ENCODE results near the gene SPINK4. TPM values are rescaled to one million over a fixed set of nuclear protein-coding genes. Genes with fewer than 3 reads are reported as not detected.

Gene SPINK4
- total and polyA plus RNA-seq, 5 experiments from 2014 or later, result not detected

DNA sequence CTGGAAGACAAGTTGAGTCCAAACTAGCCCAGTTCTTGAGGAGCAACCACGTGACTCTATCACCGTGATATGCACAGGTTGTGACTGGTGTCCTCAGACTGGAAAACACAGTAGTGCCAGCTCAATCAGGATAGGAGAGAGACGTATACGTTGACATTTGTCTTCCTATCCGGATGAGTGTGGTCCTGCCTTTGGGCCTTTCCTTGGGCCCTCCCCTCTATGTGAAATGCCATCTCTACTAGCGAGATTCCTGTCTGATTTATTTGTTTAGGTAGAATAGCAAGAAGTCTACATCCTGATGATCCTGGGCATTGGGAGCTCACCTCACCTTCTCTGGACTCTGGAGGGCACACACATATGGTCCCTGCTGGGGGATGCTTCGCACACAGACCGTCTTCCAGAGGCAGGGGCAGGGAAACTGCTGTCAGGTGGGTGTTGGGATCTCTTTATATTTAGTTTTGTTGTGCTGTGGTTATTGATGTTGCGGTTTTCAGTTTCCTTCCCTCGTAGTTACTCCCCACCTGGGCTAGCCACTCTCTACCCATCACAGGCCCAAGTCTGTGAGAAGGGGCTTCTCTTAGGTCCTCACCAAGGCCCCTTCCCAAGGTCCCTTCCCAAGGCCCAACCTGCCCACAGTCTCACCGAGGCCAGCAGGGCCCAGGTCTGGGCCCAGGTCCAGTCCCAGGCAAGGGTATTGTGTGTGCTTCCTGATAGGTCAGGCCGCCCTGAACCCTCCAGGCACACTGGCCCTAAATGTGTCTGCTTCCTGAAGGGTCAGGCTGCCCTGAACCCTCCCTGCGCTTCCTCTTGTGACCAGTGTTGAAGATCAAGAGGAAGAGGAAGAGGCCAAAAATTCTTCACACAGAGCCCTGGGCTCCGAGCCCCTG, 19.0 kb upstream of the SPINK4 start:
- POLR2A ChIA-PET, result interaction anchor here (0.6 kb wide), 1 partner anchor 76 kb away, joined by 3 read pairs; no protein-coding TSS in a partner anchor
- Mint-ChIP-seq H3K27me3 (peaks cover 0 to 2% (median 0%) of the 10 kb centered on the region in 5 donors), H3K36me3 (no peaks in the 10 kb centered on the region), H3K27ac (peak overlapping the region in 2 of 10 donors; percentile 59 to 62), H3K4me1 (peaks cover 10 to 28% (median 17%) of the 10 kb centered on the region in 4 donors), H3K4me3 (peak overlapping the region in 1 of 10 donors; percentile 14), H3K9me3 (no peaks in the 10 kb centered on the region)
- ATAC-seq (no peak), DNase-seq (no peak)

DNA sequence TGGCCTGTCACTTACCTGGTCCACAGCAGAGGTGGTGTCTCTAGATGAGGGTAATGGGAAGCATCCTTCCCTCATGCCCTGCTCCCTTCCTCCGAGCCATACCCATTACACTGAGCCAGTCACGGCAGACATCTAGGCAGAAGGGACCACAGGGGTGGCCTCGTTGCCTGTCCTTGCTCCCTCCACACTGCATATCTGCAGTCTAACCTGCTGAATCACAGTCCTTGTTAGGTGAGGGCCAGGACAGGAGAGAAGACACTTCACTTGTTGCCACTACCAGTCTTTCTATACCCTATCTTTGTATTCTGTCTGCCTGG, 18.4 kb upstream of the SPINK4 start:
- Mint-ChIP-seq H3K9me3 (no peaks in the 10 kb centered on the region), H3K27ac (peak overlapping the region in 2 of 10 donors; percentile 10 to 29), H3K36me3 (no peaks in the 10 kb centered on the region), H3K4me3 (no peak overlapping the region), H3K27me3 (peaks cover 0 to 2% (median 0%) of the 10 kb centered on the region in 5 donors), H3K4me1 (peaks cover 11 to 34% (median 19%) of the 10 kb centered on the region in 4 donors)
- ATAC-seq (no peak), DNase-seq (no peak)
- POLR2A ChIA-PET, result no interaction called here

DNA sequence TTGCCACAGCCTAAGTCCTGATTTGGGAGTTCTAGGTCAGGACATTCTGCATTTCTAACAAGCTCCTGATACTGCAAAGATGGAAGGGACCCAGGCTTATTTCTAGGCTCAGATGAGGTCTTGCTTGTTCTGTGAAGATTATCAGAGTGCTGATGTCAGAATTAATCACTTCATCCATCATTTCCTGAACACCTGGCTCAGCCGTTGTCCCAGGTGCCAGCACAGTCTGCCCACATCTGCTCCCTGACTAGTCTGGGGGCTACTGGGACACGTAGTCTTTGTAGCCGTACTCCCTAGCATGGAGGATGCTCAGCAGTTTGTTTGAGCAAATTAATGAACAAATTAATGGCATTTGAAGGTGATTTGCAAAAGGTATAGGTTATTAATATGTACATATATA, 17.9 kb upstream of the SPINK4 start:
- ATAC-seq, result no peak
- Mint-ChIP-seq H3K27me3 (peaks cover 0 to 2% (median 0%) of the 10 kb centered on the region in 5 donors), H3K4me3 (no peak overlapping the region), H3K27ac (peak overlapping the region in 2 of 10 donors; percentile 28 to 40), H3K36me3 (no peaks in the 10 kb centered on the region), H3K4me1 (peaks cover 11 to 39% (median 19%) of the 10 kb centered on the region in 4 donors), H3K9me3 (no peaks in the 10 kb centered on the region)
- no peak for DNase-seq
- POLR2A ChIA-PET, result no interaction called here

DNA sequence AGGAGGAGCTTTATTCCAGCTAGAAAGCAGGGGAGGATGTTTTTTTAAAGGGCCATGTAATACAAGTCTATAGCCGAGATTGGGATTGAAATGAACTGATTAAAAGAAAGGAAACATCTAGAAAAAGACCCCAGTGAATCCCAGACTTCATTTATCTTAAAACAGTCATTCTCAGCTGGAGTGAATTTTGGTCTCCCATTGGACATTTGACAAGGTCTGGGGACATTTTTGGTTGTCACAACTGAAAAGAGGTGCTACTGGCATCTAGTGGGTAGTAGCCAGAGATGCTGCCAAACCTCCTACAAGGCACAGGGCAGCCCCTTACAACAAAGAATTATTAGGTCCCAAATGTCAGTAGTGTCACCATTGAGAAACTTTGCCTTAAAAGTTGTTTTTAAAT, 16.3 kb upstream of the SPINK4 start:
- Mint-ChIP-seq H3K4me1 (peaks cover 11 to 39% (median 19%) of the 10 kb centered on the region in 4 donors), H3K27ac (peak overlapping the region in 1 of 10 donors; percentile 53), H3K36me3 (no peaks in the 10 kb centered on the region), H3K27me3 (peaks cover 0 to 2% (median 0%) of the 10 kb centered on the region in 5 donors), H3K4me3 (no peak overlapping the region), H3K9me3 (no peaks in the 10 kb centered on the region)
- POLR2A ChIA-PET, result no interaction called here
- no peak for DNase-seq
- ATAC-seq, result no peak

DNA sequence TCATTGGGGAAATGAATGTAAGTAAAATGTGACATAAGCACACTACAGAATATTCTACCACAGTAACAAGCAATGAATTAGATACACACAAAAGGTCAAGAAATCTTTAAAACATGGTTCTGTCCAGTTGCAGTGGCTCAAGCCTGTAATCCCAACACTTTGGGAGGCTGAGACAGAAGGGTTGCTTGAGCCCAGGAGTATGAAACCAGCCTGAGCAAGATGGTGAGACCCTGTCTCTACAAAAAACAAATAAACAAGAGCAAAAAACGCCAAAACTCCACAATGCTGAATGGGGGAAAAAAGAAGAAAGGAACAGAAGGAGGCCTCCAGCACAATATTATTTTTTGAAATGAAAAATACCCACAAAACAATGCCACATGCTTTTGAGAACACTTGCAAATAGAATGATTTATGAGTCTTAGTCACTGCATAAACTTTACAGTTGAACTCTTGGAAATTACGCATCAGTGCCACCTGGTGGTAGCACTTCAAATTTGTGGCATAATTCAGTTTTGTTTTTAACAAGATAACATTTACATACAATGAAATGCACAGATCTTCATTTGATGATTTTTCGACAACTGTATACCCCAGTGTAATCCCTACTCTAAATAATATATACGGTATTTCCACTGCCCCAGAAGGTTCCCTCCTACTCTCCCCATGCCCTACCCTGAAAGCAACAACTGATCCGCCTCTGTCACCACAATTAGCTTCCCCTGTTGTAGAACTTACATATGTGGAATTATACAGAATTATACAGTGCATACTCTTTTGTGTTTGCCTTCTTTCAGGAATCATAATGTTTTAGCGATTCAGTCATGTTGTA, 14.4 kb upstream of the SPINK4 start:
- Mint-ChIP-seq H3K9me3 (no peaks in the 10 kb centered on the region), H3K4me1 (peaks cover 11 to 37% (median 19%) of the 10 kb centered on the region in 4 donors), H3K27me3 (peaks cover 0 to 2% (median 0%) of the 10 kb centered on the region in 5 donors), H3K4me3 (peak overlapping the region in 1 of 10 donors; percentile 5), H3K36me3 (no peaks in the 10 kb centered on the region), H3K27ac (peak overlapping the region in 4 of 10 donors; percentile 1 to 61 (median 36))
- DNase-seq (peak; percentile 46 to 79 (median 66)), ATAC-seq (peak; percentile 48 to 71)
- POLR2A ChIA-PET, result interaction anchor here (1.2 to 2.4 kb wide), 3 partner anchors 58 to 149 kb away, joined by 3 to 12 read pairs (median 5); partner anchors contain the start of genes B4GALT1 and SMU1

DNA sequence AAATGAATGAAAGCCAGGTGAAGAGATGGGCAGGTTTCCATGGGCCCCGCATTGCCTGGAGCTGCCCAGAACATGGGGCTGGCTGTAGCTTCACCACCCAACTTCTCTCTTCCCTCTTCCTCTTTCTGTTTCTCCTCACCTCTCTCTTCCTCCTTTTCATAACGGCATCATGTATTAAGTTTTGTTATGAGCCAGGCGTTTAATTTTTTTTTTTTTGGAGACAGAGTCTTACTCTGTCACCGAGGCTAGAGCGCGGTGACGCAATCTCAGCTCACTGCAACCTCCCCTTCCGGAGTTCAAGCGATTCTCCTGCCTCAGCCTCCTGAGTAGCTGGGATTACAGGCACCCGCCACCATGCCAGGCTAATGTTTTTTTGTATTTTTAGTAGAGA, 13.0 kb upstream of the SPINK4 start:
- ATAC-seq (no peak), DNase-seq (no peak)
- POLR2A ChIA-PET, result interaction anchor here (1.3 kb wide), 1 partner anchor 148 kb away, joined by 3 read pairs; no protein-coding TSS in a partner anchor
- H3K9me3 Mint-ChIP-seq, result no peaks in the 10 kb centered on the region
- peaks cover 0 to 2% (median 0%) of the 10 kb centered on the region in 5 donors for H3K27me3 Mint-ChIP-seq
- H3K36me3 Mint-ChIP-seq, result no peaks in the 10 kb centered on the region
- peak overlapping the region in 3 of 10 donors; percentile 4 to 55 (median 37) for H3K27ac Mint-ChIP-seq
- H3K4me3 Mint-ChIP-seq, result no peak overlapping the region
- peaks cover 9 to 23% (median 10%) of the 10 kb centered on the region in 4 donors for H3K4me1 Mint-ChIP-seq

DNA sequence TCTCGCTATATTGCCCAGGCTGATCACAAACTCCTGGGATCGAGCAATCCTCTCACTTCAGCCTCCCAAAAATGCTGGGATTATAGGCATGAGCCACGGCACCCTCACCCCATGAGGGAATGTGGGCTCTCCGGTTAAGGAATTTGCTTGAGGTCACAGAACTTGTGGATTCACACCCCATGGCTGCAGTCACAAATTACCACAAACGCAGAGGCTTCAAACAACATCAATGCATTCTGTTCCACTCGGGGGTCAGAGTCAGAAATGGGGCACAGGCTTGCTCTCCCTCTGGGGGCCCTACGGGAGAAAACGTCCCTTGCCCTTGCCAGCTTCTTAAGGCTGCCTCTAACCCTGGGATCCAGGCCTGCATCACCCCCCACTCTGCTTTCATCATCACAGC, 12.2 kb upstream of the SPINK4 start:
- H3K27ac Mint-ChIP-seq, result no peak overlapping the region
- H3K4me3 Mint-ChIP-seq, result no peak overlapping the region
- no peaks in the 10 kb centered on the region for H3K36me3 Mint-ChIP-seq
- POLR2A ChIA-PET, result no interaction called here
- no peak for ATAC-seq
- no peak for DNase-seq
- H3K4me1 Mint-ChIP-seq, result peaks cover 9 to 21% (median 10%) of the 10 kb centered on the region in 4 donors
- H3K27me3 Mint-ChIP-seq, result peaks cover 0 to 2% (median under 1%) of the 10 kb centered on the region in 5 donors
- H3K9me3 Mint-ChIP-seq, result no peaks in the 10 kb centered on the region

DNA sequence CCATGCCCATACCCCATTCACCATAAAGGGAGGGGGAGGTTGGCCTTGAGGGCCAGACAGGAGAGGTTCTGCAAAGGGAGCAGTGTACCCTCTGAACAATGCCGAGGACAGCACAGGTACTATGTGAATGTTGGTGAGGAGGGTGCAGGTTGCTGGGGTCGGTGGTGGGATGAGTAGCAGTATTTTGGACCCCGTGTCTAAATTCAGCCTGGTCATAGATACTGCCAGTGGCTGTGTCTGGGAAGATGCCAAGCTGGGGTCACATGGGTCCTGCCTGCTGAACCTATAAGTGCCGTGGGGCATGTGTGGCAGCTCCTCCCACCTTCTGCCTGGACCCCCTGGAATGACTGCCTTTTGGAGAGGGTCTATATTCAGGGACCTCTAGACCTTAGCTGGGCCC, 11.4 kb upstream of the SPINK4 start:
- Mint-ChIP-seq H3K9me3 (no peaks in the 10 kb centered on the region), H3K36me3 (no peaks in the 10 kb centered on the region), H3K27ac (peak overlapping the region in 1 of 10 donors; percentile 28), H3K4me3 (no peak overlapping the region), H3K27me3 (peaks cover 0 to 4% (median 0%) of the 10 kb centered on the region in 5 donors), H3K4me1 (peaks cover 9 to 21% (median 11%) of the 10 kb centered on the region in 4 donors)
- no peak for ATAC-seq
- POLR2A ChIA-PET, result interaction anchor here (1.0 kb wide), 1 partner anchor 152 kb away, joined by 3 read pairs; the partner anchor contains the start of gene SMU1
- no peak for DNase-seq

DNA sequence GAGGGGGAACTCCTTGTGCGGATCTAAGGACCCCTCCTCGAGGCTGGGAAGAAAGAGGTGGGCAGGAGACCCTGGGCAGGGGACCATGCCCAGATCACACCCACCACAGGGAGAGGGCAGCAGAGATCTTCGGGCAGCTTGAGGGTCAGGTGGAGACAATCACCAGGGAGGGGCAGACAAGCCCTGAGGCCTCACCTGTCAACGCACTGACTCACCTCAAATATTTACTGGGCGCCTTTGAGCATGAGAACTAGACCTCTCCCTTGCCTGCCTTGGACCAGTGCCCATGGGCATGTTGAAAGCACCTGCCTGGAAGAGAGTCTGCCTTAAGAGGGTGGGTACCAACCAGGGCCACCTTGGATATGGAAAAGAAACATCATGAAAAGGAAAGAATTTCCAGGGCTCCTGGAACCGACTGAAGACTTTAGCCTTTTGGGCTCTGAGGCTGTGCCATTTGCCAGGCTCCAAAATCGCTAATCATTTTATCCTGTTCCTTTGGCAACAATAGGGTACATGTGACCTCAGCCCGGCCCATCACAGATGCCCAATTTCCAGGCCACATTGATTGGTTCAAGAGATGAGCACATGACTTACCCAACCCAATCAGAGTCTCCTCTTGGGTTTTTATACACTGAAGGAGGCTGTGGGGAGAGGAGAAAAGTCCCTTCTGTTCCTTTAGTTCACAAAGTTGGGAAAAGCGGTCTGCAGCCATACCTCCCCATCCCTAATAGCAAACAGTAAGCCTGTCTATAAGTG, 10.4 kb upstream of the SPINK4 start:
- H3K4me1 Mint-ChIP-seq, result peaks cover 9 to 21% (median 11%) of the 10 kb centered on the region in 4 donors
- POLR2A ChIA-PET, result interaction anchor here (1.0 kb wide), 1 partner anchor 153 kb away, joined by 3 read pairs; the partner anchor contains the start of gene SMU1

DNA sequence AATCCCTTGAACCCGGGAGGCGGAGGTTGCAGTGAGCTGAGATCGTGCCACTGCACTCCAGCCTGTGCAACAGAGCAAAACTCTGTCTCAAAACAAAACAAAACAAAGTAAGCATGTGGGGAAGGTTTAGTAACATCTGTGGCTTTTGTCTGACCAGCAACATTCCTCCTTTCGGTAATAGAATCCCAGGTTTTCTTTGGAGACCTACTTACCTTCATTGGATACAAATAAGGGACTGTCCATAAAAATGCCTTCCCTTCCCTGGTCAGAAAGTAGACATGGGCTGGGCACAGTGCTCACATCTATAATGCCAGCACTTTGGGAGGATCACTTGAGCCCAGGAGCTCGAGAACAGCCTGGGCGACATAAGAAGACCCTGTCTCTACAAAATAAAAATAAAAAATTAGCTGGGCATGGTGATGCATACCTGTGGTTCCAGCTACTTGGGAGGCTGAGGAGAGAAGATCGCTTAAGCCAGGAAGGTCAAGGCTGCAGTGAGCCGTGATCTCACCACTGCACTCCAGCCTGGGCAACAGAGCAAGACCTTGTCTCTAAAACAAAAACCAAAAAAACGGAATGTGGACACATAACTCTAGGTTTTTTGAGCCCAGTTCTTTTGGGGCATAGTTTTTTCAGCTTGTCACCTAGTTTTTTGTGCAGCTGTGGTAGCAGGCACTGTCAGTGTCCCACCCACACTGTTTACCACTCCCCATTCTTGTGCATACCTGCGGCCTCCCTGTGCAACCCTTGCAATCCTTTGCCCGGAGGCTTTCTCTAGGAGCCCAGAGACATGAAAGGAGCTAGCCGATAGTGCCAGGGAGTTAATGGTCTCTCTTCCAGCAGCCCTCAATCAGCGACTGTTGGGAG, 9.0 kb upstream of the SPINK4 start:
- Mint-ChIP-seq H3K27me3 (peaks cover 3 to 9% (median 6%) of the 10 kb centered on the region in 5 donors), H3K27ac (no peak overlapping the region), H3K36me3 (no peaks in the 10 kb centered on the region), H3K4me1 (peaks cover under 1 to 11% (median 4%) of the 10 kb centered on the region in 4 donors), H3K4me3 (no peak overlapping the region), H3K9me3 (no peaks in the 10 kb centered on the region)
- POLR2A ChIA-PET, result no interaction called here
- ATAC-seq (no peak), DNase-seq (no peak)

More for the DNA sequence above, 10.4 kb upstream of the SPINK4 start:
- H3K9me3 Mint-ChIP-seq, result no peaks in the 10 kb centered on the region
- no peak overlapping the region for H3K4me3 Mint-ChIP-seq
- ATAC-seq, result no peak
- H3K36me3 Mint-ChIP-seq, result no peaks in the 10 kb centered on the region
- no peak for DNase-seq
- peaks cover 0 to 4% (median 2%) of the 10 kb centered on the region in 5 donors for H3K27me3 Mint-ChIP-seq
- H3K27ac Mint-ChIP-seq, result no peak overlapping the region

DNA sequence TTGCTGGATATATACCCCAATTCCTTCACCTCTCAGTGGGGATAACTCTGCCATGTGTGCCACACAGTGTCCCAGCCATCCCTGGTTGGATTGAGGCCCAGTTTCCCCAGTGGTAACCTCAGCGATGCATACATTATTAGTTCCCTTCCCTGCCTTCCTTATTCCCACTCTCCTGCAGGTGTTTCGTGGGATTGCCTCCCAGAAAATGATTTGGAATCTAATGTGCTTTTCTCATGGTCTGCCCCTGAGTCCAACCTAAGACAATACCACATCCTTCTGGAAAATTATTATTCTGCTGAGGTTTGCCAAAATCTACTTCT, 8.4 kb upstream of the SPINK4 start:
- Mint-ChIP-seq H3K4me3 (no peak overlapping the region), H3K9me3 (no peaks in the 10 kb centered on the region), H3K27me3 (peaks cover 3 to 10% (median 7%) of the 10 kb centered on the region in 5 donors), H3K36me3 (no peaks in the 10 kb centered on the region), H3K4me1 (peaks cover 0 to 6% (median 3%) of the 10 kb centered on the region in 4 donors), H3K27ac (no peak overlapping the region)
- DNase-seq (no peak), ATAC-seq (no peak)
- POLR2A ChIA-PET, result no interaction called here
